Right lobe of liver (tissue), 6 donors: ENCODE results near the gene CDT1. TPM values are rescaled to one million over a fixed set of nuclear protein-coding genes. Genes with fewer than 3 reads are reported as not detected.
A peak's percentile ranks its signal among the peaks of the same experiment; 100 is the strongest.

ENCODE experiments used
- ATAC-seq, 4 donors: fragments of 200-7000 bp; cut with Tn5 transposase; one replicate each; pipeline ENCODE4 v1.9.1; 2020; ENCODE audit warnings: mild to moderate bottlenecking in 4 of 4, moderate library complexity in 4 of 4
- DNase-seq, 3 donors: peaks; one replicate each; pipeline ENCODE4 v3.0.0-alpha.2; 2020
- H3K27ac ChIP-seq, 3 donors: fragments of 200-600 bp; one replicate each; pipeline ENCODE4 v1.8.0; 2022
- H3K27me3 ChIP-seq, 2 donors: fragments of 200-600 bp; one replicate each; pipeline ENCODE4 v1.8.0; 2022
- H3K36me3 ChIP-seq, 4 donors: fragments of 200-600 bp; sonication (generic) in 1 of 4; one replicate each; pipeline versions ENCODE4 v1.5.1 to v1.8.0; 2017 to 2022; ENCODE audit warnings: control low read depth in 1 of 4
- H3K4me1 ChIP-seq, 4 donors: fragments of 200-600 bp; sonication (generic) in 1 of 4; one replicate each; pipeline versions ENCODE4 v1.5.1 to v1.8.0; 2017 to 2022; ENCODE audit warnings: control low read depth in 1 of 4
- H3K4me3 ChIP-seq, 3 donors: fragments of 200-600 bp; one replicate each; pipeline ENCODE4 v1.8.0; 2022
- H3K9me3 ChIP-seq, 4 donors: fragments of 200-600 bp; sonication (generic) in 1 of 4; one replicate each; pipeline versions ENCODE4 v1.5.1 to v1.8.0; 2017 to 2022; ENCODE audit warnings: control low read depth in 1 of 4
- POLR2A ChIP-seq: fragments of 450-650 bp; IDR thresholded peaks from one replicate; pipeline ENCODE4 v1.6.1; 2017; ENCODE audit warnings: antibody characterized with exemption, mild to moderate bottlenecking
- WGBS: methylation state at CpG from one replicate; pipeline ENCODE4 v1.1.6; 2018; ENCODE audit warnings: low coverage, low lambda C conversion rate; ENCODE audit not compliant: insufficient coverage; ENCODE audit errors: missing lambda C conversion rate; 5-methylcytosine and 5-hydroxymethylcytosine counted together
- intact Hi-C, 2 donors: fragments of 100-400 bp; cut with DNase I; formaldehyde crosslinking; loops; one replicate each; pipeline versions ENCODE4 v1.11.2 to v1.14.1; 2022
- total RNA-seq, 6 experiments: library from RNA; depleted of rRNA in 2 of 6; stranded (reverse); fragments of >200 nt in 2 of 6; fragmentation: NEBNext Ultra II Directional in 3 of 6; extraction: Animal tissue kit (Norgen Biotek cat#: 25700) in 3 of 6; gene quantifications; one replicate each; pipeline versions ENCODE4 v1.1.0 to v1.2.4, GENCODE V29; 2016 to 2023
- TF ChIP-seq, protein P1 (sequence below), 4 donors: fragments of 200-600 bp in 3 of 4; fragments of 450-650 bp in 1 of 4; IDR thresholded peaks; one replicate each; pipeline versions ENCODE4 v1.5.1 to v1.8.0; 2016 to 2022; ENCODE audit warnings: antibody characterized with exemption in 4 of 4, mild to moderate bottlenecking in 2 of 4
- donor health status: DM: no; HTN: yes; CAD: no.
- donor health status: DM: no; HTN: no; CAD: no.
- donor health status: DM: no; HTN: no; CAD: no.
- donor health status: DM: no; HTN: yes; CAD: no.
- donor health status: DM: no; HTN: yes; CAD: no.

The CDT1 gene
- total RNA-seq, 6 experiments from 2014 or later: 0.22 to 9.6 (median 0.42) TPM

DNA sequence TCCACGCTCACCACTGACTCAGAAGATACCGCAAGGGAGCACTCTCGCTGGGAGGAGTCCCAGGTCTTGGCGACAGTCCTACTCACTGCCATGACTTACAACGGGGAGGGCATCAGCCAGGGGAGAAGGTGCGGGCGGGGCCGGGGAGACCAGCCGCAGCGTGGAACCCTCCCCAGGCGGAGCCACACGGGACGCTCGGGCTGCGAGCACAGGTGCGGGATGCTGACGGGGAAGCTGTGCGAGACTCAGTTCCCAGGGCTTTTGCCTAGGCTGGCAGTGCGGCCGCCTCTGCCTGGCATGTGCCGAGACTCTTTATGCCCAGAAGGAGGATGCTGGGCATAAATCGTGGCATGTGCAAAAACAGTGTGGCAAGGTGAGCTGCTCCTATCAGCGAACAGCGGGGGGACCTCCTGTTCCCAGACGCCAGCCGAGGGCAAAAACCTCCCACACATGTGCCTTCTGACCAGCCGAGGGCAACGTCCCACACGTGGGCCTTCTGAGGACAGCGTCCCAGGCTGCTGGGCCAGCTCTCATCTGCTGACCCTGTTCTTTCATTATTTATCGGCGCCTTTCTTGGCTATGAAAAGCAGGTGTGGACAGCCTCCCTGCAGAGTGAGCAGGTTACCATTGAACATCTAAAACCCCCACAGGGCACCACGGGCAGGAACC lies 47.1 kb downstream of the CDT1 start:
- H3K27me3 ChIP-seq: no peaks in the 10 kb centered on the region
- no peak overlapping the region for H3K27ac ChIP-seq
- H3K36me3 ChIP-seq: no peaks in the 10 kb centered on the region
- H3K4me1 ChIP-seq: peaks cover 0 to 5% (median 1%) of the 10 kb centered on the region in 4 donors
- no peak for TF ChIP-seq POLR2A
- TF ChIP-seq, protein P1, sequence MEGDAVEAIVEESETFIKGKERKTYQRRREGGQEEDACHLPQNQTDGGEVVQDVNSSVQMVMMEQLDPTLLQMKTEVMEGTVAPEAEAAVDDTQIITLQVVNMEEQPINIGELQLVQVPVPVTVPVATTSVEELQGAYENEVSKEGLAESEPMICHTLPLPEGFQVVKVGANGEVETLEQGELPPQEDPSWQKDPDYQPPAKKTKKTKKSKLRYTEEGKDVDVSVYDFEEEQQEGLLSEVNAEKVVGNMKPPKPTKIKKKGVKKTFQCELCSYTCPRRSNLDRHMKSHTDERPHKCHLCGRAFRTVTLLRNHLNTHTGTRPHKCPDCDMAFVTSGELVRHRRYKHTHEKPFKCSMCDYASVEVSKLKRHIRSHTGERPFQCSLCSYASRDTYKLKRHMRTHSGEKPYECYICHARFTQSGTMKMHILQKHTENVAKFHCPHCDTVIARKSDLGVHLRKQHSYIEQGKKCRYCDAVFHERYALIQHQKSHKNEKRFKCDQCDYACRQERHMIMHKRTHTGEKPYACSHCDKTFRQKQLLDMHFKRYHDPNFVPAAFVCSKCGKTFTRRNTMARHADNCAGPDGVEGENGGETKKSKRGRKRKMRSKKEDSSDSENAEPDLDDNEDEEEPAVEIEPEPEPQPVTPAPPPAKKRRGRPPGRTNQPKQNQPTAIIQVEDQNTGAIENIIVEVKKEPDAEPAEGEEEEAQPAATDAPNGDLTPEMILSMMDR (IDR thresholded peaks at IDR 0.05): no peak
- 65% methylated on average over 11 of the region's 33 CpGs for WGBS
- ATAC-seq: peak in 1 of 4 donors; percentile 22
- intact Hi-C loops: no loop called here
- no peak overlapping the region for H3K4me3 ChIP-seq
- no peaks in the 10 kb centered on the region for H3K9me3 ChIP-seq
- no peak for DNase-seq

DNA sequence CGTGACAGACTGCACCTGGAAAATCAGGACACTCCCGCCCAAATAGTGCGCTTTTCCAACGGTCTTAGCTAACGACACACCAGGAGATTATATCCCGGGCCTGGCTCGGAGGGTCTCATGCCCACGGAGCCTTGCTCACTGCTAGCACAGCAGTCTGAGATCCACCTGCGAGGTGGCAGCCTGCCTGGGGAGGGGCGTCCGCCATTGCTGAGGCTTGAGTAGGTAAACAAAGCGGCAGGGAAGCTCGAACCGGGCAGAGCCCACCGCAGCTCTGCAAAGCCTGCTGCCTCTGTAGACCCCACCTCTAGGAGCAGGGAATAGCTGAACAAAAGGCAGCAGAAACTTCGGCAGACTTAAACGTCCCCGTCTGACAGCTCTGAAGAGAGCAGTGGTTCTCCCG lies 48.0 kb downstream of the CDT1 start:
- no peak for DNase-seq
- TF ChIP-seq, protein P1 (IDR thresholded peaks at IDR 0.05): no peak
- TF ChIP-seq POLR2A: no peak
- peaks cover 0 to 12% (median 4%) of the 10 kb centered on the region in 4 donors for H3K4me1 ChIP-seq
- H3K27ac ChIP-seq: no peak overlapping the region
- no peaks in the 10 kb centered on the region for H3K36me3 ChIP-seq
- WGBS: 95% methylated on average over 15 of the region's 19 CpGs
- intact Hi-C loops: no loop called here
- ATAC-seq: no peak
- no peaks in the 10 kb centered on the region for H3K9me3 ChIP-seq
- H3K27me3 ChIP-seq: no peaks in the 10 kb centered on the region
- H3K4me3 ChIP-seq: no peak overlapping the region

DNA sequence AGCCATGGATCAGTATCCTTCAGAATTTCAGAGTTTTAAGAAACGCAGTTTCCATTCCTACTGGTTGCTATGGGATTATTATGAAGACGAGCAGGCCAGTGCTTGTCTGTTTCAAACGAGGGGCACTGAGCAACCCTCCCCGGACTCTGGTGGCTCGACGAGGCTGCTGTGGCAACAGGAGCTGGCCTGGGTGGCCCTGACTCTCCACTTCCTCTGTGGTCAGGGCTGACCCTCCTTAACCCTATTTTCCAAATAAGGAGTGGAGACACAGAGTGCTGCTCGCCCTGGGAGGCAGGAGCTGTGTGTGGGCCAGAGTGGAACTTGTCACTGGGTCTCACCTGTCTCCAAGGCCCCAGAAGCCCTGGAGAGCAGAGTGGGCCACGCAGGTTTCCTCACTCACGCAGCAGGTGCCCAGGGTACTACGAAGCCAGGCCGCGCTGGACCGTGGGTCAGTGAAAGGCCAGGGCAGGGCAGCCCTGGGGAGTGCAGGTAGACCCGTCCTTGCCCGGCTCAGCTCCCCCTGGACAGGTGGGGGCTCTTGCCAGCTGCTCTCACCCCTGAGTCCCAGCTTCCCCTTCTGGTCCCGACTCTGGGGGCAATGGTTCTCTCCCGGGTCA lies 49.8 kb downstream of the CDT1 start:
- peak overlapping the region in 1 of 3 donors; percentile 33 for H3K27ac ChIP-seq
- peak in 1 of 3 donors; percentile 40 for DNase-seq
- no peaks in the 10 kb centered on the region for H3K9me3 ChIP-seq
- no peaks in the 10 kb centered on the region for H3K36me3 ChIP-seq
- H3K4me3 ChIP-seq: no peak overlapping the region
- peaks cover 0 to 18% (median 7%) of the 10 kb centered on the region in 4 donors for H3K4me1 ChIP-seq
- WGBS: 75% methylated on average over 2 of the region's 17 CpGs
- H3K27me3 ChIP-seq: no peaks in the 10 kb centered on the region
- TF ChIP-seq, protein P1 (IDR thresholded peaks at IDR 0.05): no peak
- TF ChIP-seq POLR2A: no peak
- ATAC-seq: peak in 1 of 4 donors; percentile 14
- intact Hi-C loops: no loop called here

DNA sequence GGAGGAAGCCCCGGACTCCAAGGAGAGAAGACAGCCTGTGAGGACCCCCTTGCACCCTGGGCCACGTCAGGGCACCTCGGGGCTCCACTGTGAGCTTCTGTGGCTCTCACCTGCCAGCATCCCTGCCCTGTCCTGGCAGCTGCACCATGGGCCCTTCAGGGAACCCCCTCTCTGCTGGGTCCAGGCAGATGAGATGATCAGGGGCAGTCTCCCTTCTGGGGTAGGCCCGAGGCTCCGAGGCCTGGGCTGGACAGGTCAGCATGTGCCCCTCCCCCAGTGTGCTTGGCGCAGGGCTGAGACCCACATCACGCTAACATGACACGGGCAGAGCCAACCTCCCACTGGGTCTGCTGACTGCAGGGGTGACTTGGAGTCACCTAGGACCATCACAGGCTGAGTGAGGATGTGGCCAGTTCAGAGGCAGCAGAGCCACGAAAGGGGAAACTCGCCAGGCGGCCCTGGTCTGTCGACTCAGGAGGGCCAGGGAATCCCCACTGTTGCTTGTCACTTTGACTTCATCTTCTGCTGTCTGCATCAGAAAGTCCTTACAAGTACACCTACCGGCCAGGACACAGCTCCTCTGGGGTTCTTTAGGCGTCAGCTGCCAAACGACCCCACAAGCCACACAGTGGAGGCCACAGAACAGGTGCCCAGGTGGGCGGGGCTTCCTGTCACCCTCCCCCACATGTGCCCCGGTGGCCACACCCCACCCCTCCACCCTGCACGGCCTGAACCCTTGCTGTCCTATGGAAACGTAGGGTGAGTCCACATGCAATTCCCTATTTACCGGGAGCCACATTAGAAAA lies 50.9 kb downstream of the CDT1 start:
- Histone ChIP-seq H3K36me3 (peaks cover 0 to 8% (median 0%) of the 10 kb centered on the region in 4 donors), H3K4me1 (peaks cover 0 to 18% (median 7%) of the 10 kb centered on the region in 4 donors), H3K27me3 (no peaks in the 10 kb centered on the region), H3K9me3 (no peaks in the 10 kb centered on the region), H3K4me3 (no peak overlapping the region), H3K27ac (no peak overlapping the region)
- TF ChIP-seq POLR2A: no peak
- TF ChIP-seq, protein P1 (IDR thresholded peaks at IDR 0.05): no peak
- peak in 1 of 4 donors; percentile 1 for ATAC-seq
- whole genome bisulfite sequencing: 53% methylated on average over 12 of the region's 20 CpGs
- DNase-seq: peak in 1 of 3 donors; percentile 48
- intact Hi-C loops: no loop called here
